Measurements from ENCODE around the gene FUZ.

The FUZ gene

DNA sequence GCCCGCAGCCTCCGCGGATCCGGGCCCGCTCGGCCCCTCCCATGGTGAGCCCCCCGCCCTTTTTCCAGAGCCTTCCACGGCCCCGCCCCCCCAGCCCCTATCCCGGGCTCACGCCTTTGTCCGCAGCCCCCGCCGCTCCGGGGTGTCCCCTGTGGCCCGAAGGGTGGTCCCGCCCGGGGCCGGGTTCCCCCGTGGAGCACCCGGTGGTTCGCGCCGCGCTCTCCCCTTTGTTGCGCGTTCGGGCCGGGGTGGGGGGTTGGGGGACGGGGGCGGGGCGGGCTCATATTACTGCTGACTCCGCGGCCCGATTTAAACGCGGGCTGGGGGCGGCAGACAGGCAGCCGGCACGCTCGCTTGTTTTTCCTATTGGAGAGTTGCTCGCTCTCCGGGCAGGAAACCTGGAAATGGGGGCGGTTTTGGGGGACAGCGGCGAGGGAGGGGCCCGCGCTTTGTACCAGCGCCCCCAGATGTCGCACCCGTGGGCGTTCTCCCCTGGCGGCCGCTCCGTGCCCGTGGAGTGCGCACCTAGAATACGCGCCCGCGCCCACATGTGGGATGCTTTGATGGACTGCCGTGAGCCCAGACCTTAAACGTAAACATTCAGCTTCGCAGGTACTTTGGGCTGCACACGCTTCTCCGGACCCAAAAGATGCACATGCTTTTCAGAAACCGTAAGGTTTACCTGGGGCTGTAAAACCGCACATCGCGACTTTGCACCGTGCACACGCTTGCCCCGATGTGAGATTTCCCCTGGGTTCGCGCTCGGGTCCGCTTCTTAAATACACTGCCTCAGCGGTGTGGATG is 38.6 kb upstream of the FUZ start:
- no peak for DNase-seq (ENCODE audit: low read depth in 2 of 2)

GRCh38 chr19:49850487-49851342 is 37.6 kb upstream of the FUZ start, which contains the start of gene PTOV1:
TSS of gene PTOV1 (plus strand) at chr19:49851159.
- DNase-seq (ENCODE audit: low read depth in 2 of 2) = peak; percentile 66 to 73

GRCh38 chr19:49850221-49850486 is 37.1 kb upstream of the FUZ start:
- no peak for DNase-seq (ENCODE audit: low read depth in 2 of 2)

- DNase-seq (ENCODE audit: low read depth in 2 of 2) = no peak
These were observed 36.5 kb upstream of the FUZ start for GRCh38 chr19:49849433-49850220.

GRCh38 chr19:49848938-49849337 is 35.8 kb upstream of the FUZ start:
- DNase-seq (ENCODE audit: low read depth in 2 of 2) = no peak

- DNase-seq (ENCODE audit: low read depth in 2 of 2) = no peak
These were observed 34.9 kb upstream of the FUZ start for GRCh38 chr19:49847731-49848696.

- no peak for DNase-seq (ENCODE audit: low read depth in 2 of 2)
These were observed 33.3 kb upstream of the FUZ start for GRCh38 chr19:49846408-49846807.

- no peak for DNase-seq (ENCODE audit: low read depth in 2 of 2)
These were observed 32.3 kb upstream of the FUZ start for GRCh38 chr19:49845414-49845813.

DNA sequence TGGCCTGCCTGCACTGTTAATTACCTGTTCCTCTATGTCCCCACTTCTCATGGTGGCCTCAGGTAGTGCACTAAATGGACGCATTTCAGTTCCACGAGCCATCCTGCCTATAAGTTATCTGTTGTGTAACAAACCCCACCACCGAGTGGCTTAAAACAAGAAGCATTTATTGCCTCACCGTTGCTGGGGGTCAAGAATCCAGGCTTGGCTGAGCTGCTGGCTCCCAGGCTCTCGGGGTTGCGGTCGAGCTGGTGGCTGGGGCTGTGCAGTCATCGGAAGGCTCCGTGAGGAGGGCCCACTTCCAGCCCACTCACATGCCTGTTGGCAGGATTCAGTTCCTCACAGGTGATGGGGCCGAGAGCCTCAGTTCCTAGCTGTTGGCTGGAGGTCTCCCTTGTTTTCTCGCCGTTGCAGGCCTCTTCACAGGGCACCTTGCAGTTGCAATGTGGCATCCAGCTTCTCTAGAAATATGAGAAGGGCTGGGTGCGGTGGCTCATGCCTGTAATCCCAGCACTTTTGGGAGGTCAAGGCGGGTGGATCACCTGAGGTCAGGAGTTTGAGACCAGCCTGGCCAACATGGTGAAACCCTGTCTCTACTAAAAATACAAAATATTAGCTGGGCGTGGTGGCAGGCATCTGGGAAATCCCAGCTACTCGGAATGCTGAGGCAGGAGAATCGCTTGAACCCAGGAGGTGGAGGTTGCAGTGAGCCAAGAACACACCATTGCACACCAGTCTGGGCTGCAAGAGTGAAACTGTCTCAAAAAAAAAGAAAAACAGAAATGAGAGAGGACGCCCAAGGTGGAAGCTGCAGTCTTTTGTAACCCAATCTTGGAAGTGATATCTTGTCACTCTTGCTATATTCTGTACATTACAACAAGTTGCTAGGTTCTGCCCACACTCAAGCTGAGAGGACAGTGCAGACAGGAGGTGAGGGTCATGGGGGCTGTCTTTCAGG is 31.3 kb upstream of the FUZ start:
- DNase-seq (ENCODE audit: low read depth in 2 of 2) = no peak

DNA sequence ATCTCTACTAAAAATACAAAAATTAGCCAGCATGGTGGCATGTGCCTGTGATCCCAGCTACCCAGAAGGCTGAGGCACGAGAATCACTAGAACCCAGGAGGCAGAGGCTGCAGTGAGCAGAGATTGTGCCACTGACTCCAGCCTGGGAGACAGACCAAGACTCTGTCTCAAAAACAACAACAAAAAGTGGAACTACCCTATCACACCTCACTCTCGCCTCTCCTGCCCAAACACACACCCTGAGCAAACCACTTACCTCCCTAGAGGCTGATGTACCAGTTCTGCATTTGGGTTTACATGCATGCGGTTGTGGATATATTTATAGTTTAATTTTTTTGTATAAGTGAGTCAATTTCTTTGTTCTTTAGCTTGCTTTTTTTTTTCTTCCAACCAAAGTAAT is 30.2 kb upstream of the FUZ start:
- DNase-seq (ENCODE audit: low read depth in 2 of 2) = no peak

DNA sequence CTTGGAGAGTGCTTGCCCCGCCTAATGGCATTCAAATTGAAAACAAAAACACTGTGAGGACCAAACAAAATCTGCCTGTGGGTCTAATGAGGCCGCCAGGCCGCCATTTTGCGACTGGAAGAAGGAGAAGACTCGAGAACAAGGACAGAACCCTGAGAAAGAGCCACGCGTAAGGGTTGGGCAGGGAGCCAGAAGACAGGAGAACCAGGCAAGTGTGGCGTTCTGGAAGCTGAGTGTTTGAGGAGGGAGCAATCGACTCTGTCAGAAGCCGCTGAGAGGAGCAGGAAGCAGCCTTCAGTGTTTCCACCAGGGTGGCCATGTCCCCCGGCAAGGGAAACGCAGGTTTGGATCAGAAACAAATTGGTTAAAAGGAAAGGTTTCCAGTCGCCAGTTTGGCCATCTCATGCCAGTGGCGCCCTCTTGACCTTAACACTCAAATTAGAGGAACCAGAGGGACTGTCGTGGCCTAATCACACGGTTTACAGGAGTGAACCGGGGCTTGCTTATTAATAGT is 27.7 kb upstream of the FUZ start:
- no peak for DNase-seq (ENCODE audit: low read depth in 2 of 2)

DNA sequence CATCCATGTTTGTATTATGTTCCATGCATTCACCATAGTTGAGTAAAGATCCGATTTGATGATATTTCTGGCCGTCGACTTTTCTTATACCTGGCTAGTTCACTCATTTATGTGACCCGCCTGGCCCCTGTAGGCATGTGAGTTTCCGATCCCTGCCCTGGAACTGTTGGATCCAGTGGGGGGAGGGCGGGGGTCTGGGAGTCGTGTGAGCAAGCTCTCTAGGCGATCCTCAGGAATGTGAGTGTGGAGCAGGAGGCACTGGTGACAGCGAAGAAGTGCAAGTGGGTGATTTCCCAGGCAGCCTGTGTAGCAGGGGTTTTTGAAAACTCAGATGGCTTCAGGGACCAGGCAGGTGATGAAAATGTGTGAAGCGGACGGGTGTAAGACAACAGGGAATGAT is 27.2 kb upstream of the FUZ start:
- DNase-seq (ENCODE audit: low read depth in 2 of 2) = no peak

- no peak for DNase-seq (ENCODE audit: low read depth in 2 of 2)
These were observed 26.6 kb upstream of the FUZ start for GRCh38 chr19:49839713-49840112.

DNA sequence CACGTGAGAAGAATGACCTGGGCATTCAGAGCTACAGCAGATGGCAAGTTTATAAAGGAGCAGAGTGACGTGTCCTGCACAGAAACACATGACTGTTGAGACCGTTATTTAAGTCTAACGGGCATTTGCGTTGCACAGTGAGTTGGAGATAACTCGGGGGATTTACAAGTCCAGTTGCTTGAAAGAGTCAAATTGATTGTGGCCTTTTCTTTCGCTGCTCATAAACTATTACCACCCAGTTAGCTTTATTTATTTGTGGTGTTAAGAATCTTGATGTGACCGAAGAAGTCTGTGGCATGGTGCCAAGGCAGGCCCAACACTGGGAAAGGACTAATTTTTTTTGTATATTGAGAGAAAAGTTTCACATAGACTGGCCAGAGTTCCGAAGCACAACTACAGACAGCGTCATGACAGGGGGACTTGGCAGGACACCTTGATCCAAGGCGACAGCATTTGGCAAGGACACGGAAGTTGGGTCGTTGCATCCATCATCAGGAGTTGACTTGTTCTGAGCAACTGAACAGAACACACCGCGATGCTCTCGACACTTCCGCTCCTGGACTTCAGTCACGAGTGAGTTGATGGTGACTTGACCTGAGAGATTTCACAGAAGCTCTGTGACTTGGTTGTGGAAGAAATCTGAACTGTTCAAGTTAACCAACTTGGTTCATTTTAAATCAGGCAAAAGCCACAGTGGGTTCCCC is 25.9 kb upstream of the FUZ start:
- no peak for DNase-seq (ENCODE audit: low read depth in 2 of 2)

GRCh38 chr19:49837425-49837824 is 24.3 kb upstream of the FUZ start:
- no peak for DNase-seq (ENCODE audit: low read depth in 2 of 2)

GRCh38 chr19:49837009-49837310 is 23.9 kb upstream of the FUZ start:
- DNase-seq (ENCODE audit: low read depth in 2 of 2) = no peak

- no peak for DNase-seq (ENCODE audit: low read depth in 2 of 2)
These were observed 23.3 kb upstream of the FUZ start for GRCh38 chr19:49836176-49837008.

- no peak for DNase-seq (ENCODE audit: low read depth in 2 of 2)
These were observed 22.5 kb upstream of the FUZ start for GRCh38 chr19:49835562-49835961.

DNA sequence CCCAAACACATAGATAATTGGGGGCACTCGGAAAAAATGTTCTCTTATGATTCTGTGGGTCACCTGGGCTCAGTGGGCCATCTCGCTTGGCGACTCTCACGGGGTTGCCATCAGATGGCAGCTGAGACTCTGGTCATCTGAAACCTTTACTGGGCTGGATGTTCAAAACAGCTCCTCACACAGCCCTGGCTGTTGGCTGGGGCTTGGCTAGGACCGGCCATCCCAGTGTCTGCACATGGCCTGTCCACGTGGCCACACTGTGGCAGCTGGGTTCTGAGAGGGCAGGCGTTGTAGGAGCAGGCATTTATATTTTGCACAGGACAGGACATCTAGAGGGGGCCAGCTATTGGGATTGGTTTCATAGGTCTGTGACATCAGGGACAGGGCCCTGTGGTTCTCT is 20.5 kb upstream of the FUZ start:
- DNase-seq (ENCODE audit: low read depth in 2 of 2) = no peak

Data from stimulated activated CD8-positive, alpha-beta memory T cell treated with anti-CD3 and anti-CD28 coated beads, Interleukin-15, amount 100 ng/mL, for 4 hours (primary cell).